K562 (cell line): ENCODE measurements around the gene SPIB. TPM values are rescaled to one million over a fixed set of nuclear protein-coding genes. Genes with fewer than 3 reads are reported as not detected.
A peak's percentile ranks its signal among the peaks of the same experiment; 100 is the strongest.

Experiments used
- BRD4 ChIP-seq: fragments of 200-600 bp; sonication (generic); IDR thresholded peaks from 2 replicates; pipeline ENCODE4 v1.6.1; 2017; ENCODE audit warnings: inconsistent platforms
- CBFA2T3 ChIP-seq: fragments of 450-650 bp; IDR thresholded peaks from 2 replicates; pipeline ENCODE4 v1.6.1; 2017
- CBX3 ChIP-seq, 2 experiments: IDR thresholded peaks; 1 replicate in 1 of 2; 2 replicates in 1 of 2; pipeline ENCODE4 v1.6.1; 2012; ENCODE audit warnings: inconsistent platforms in 2 of 2, low read length in 2 of 2, borderline replicate concordance in 1 of 2, control low read depth in 1 of 2
- CBX8 ChIP-seq: fragments of 200-600 bp; sonication (generic); IDR thresholded peaks from 2 replicates; pipeline ENCODE4 v1.6.1; 2012; ENCODE audit warnings: borderline replicate concordance, mixed run types, low read depth, mild to moderate bottlenecking, moderate library complexity, mixed read lengths, low read length, control low read depth, inconsistent platforms; ENCODE audit not compliant: poor library complexity, severe bottlenecking; ENCODE audit errors: extremely low read depth
- COPS2 ChIP-seq: fragments of 450-650 bp; conservative IDR thresholded peaks from 2 replicates; pipeline ENCODE4 v1.6.1; 2016; ENCODE audit warnings: mild to moderate bottlenecking, moderate library complexity
- E2F3 ChIP-seq: fragments of 250-450 bp; sonication (Bioruptor Pico); IDR thresholded peaks from 2 replicates; pipeline ENCODE4 v1.4.0; 2020; ENCODE audit warnings: mild to moderate bottlenecking
- EGR1 ChIP-seq: fragments of 450-650 bp; conservative IDR thresholded peaks from 2 replicates; pipeline ENCODE4 v1.6.1; 2017; ENCODE audit warnings: mild to moderate bottlenecking
- EHMT2 ChIP-seq: fragments of 450-650 bp; IDR thresholded peaks from 2 replicates; pipeline ENCODE4 v1.6.1; 2018; ENCODE audit warnings: antibody characterized with exemption
- EZH2 ChIP-seq: IDR thresholded peaks from 2 replicates; pipeline ENCODE4 v1.6.1; 2012; ENCODE audit warnings: low read depth, mild to moderate bottlenecking, inconsistent platforms, low read length, borderline replicate concordance
- MAFK ChIP-seq: IDR thresholded peaks from 2 replicates; pipeline ENCODE4 v1.6.1; 2011; ENCODE audit warnings: low read length, improper control_type of control experiment
- MAZ ChIP-seq, 2 experiments: fragments of 450-650 bp in 1 of 2; sonication (generic) in 1 of 2; formaldehyde crosslinking; IDR thresholded peaks in 1 of 2; conservative IDR thresholded peaks in 1 of 2; 2 replicates each; pipeline versions ENCODE4 v1.4.0 to v1.5.0; 2020; ENCODE audit warnings: mild to moderate bottlenecking in 1 of 2, missing genetic modification reagents in 1 of 2
- RHOXF2B ChIP-seq: fragments of 250-450 bp; sonication (Bioruptor Pico); conservative IDR thresholded peaks from 2 replicates; pipeline ENCODE4 v1.5.1; 2021
- RNF2 ChIP-seq: sonication (generic); IDR thresholded peaks from 2 replicates; pipeline ENCODE4 v1.6.1; 2016
- SOX6 ChIP-seq: fragments of 450-650 bp; IDR thresholded peaks from 2 replicates; pipeline ENCODE4 v1.6.1; 2014; ENCODE audit warnings: mild to moderate bottlenecking
- SRF ChIP-seq, 2 experiments: fragments of 250-450, 450-650 bp in 1 of 2; sonication (Bioruptor Pico) in 1 of 2; sonication (generic) in 1 of 2; formaldehyde crosslinking; IDR thresholded peaks; 2 replicates each; pipeline versions ENCODE4 v1.5.0 to v1.5.1; 2020 to 2022; ENCODE audit warnings: mild to moderate bottlenecking in 1 of 2, missing genetic modification reagents in 1 of 2
- SRSF9 ChIP-seq: fragments of 200-400 bp; formaldehyde crosslinking; IDR thresholded peaks from 2 replicates; pipeline ENCODE4 v1.6.1; 2017; ENCODE audit warnings: low read depth, low read length, borderline replicate concordance
- YBX1 ChIP-seq: fragments of 450-650 bp; IDR thresholded peaks from 2 replicates; pipeline ENCODE4 v1.7.1; 2016; ENCODE audit warnings: mild to moderate bottlenecking
- ZBTB7A ChIP-seq: IDR thresholded peaks from 2 replicates; pipeline ENCODE4 v1.6.1; 2011; ENCODE audit warnings: low read depth, mild to moderate bottlenecking, low read length, moderate library complexity, borderline replicate concordance; ENCODE audit not compliant: control insufficient read depth
- ZNF124 ChIP-seq: sonication (generic); formaldehyde crosslinking; IDR thresholded peaks from 2 replicates; pipeline ENCODE4 v1.8.1; 2022; ENCODE audit warnings: missing genetic modification reagents
- ZNF197 ChIP-seq: fragments of 200-800 bp; sonication (Bioruptor generic); IDR thresholded peaks from 2 replicates; pipeline ENCODE4 v1.6.1; 2016; ENCODE audit warnings: low read depth, missing genetic modification characterization, missing compliant biosample characterization
- ZNF507 ChIP-seq: conservative IDR thresholded peaks from 2 replicates; pipeline ENCODE4 v1.6.1; 2017; ENCODE audit warnings: missing genetic modification characterization, missing compliant biosample characterization
- polyA plus RNA-seq, 8 experiments: library from polyadenylated mRNA; depleted of rRNA in 4 of 8; stranded (reverse) in 5 of 8; unstranded in 3 of 8; fragments of >200 nt; fragmentation: Nextera tagmentation in 2 of 8; fragmentation: Illumina TruSeq in 1 of 8; extraction: Ambion mirVana in 2 of 8; extraction: Trizol in 1 of 8; gene quantifications; 2 replicates each; pipeline versions ENCODE4 v1.2.1 to v1.2.3, GENCODE V29; 2011 to 2014; ENCODE audit warnings: inconsistent platforms in 1 of 8, missing spikeins in 1 of 8
- total RNA-seq, 7 experiments: library from RNA; depleted of rRNA in 6 of 7; stranded (reverse); fragments of >200 nt in 6 of 7; fragmentation: Illumina TruSeq in 2 of 7; extraction: Trizol in 2 of 7; gene quantifications; 2 replicates each; pipeline versions ENCODE4 v1.2.1 to v1.2.3, GENCODE V29; 2011 to 2021; ENCODE audit warnings: low replicate concordance in 1 of 7
- TF ChIP-seq, protein P1 (sequence below): sonication (generic); formaldehyde crosslinking; IDR thresholded peaks from 2 replicates; pipeline ENCODE4 v1.8.0; 2022; ENCODE audit warnings: mild to moderate bottlenecking, missing genetic modification reagents, borderline replicate concordance
- TF ChIP-seq, protein P2 (sequence below): sonication (generic); formaldehyde crosslinking; IDR thresholded peaks from 2 replicates; pipeline ENCODE4 v1.8.0; 2022; ENCODE audit warnings: missing genetic modification reagents, mild to moderate bottlenecking, moderate library complexity, borderline replicate concordance
- TF ChIP-seq, protein P3 (sequence below): fragments of 450-650 bp; formaldehyde crosslinking; IDR thresholded peaks from 2 replicates; pipeline ENCODE4 v1.4.0; 2020; ENCODE audit warnings: mild to moderate bottlenecking, moderate library complexity

The SPIB gene
- total and polyA plus RNA-seq, 9 of the 15 experiments (the other 6 are each of a cell fraction or from before 2014, with no cell fraction given): 0.06 to 1.0 (median 0.43) TPM; not detected in 1

DNA sequence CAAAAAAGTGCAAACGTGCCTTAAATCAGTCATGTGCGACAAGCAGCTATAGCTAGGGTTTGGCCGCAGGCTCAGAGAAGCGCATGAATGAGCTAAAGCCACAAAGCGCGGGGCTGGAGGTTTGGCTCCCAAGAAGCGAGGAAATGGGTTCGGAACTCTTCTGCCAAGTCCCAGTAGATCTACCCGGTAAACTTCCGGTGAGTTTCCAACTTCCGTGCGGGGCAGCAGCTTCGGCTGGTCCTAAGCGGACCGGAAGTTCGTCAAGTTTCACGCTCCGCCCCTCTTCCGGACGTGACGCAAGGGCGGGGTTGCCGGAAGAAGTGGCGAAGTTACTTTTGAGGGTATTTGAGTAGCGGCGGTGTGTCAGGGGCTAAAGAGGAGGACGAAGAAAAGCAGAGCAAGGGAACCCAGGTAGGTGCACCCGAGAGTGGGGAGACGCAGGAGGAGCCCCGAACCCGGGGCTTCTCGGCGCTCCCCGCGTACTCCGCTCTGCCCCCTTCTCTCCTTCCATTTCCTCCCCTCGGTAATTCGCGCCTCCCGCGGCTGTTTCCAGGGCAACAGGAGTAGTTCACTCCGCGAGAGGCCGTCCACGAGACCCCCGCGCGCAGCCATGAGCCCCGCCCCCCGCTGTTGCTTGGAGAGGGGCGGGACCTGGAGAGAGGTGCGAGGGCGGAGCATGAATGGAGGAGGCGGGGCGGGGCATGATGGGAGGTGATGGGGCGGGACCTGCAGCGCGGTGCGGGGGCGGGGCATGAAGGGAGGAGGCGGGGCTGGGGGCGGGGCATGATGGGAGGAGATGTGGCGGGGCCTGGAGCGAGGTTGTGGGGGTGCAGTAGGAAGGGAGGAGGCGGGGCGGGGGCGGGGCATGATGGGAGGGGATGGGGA lies 42.3 kb upstream of the SPIB start, which contains the start of gene NR1H2 (continued):
- TF ChIP-seq ZNF507 (tag) (no peak), SRSF9 (no peak), ZNF197 (no peak), YBX1 (no peak), MAFK (peak; percentile 29; the same call in 1 of the 2 replicates), ZNF124 (CRISPR knock-in tag) (no peak), EHMT2 (no peak), CBX8 (no peak), EZH2 (no peak), EGR1 (peak; percentile 52), SOX6 (peak; percentile 50), ZBTB7A (peak; percentile 63), COPS2 (no peak), RHOXF2B (CRISPR knock-in tag) (no peak), E2F3 (CRISPR knock-in tag) (0 out of 2 replicates have a peak, but pooled peaks have one; percentile 50), MAZ (CRISPR knock-in tag; conservative IDR thresholded peaks at IDR 0.05 in 1 of 2, IDR thresholded peaks at IDR 0.05 in 1 of 2) (peak; percentile 78 to 89), RNF2 (0 out of 2 replicates have a peak, but pooled peaks have one; percentile 22), SRF (CRISPR knock-in tag; IDR thresholded peaks at IDR 0.05) (peak in 1 of 2 experiments; percentile 69; a peak in 1 of 4 replicates), BRD4 (peak; percentile 10; the same call in 1 of the 2 replicates), CBFA2T3 (no peak), CBX3 (IDR thresholded peaks at IDR 0.05; ENCODE audit: borderline replicate concordance in 1 of 2, low read length in 2 of 2) (peak in 1 of 2 experiments; percentile 93; a peak in 2 of 3 replicates)
- TF ChIP-seq, protein P1, sequence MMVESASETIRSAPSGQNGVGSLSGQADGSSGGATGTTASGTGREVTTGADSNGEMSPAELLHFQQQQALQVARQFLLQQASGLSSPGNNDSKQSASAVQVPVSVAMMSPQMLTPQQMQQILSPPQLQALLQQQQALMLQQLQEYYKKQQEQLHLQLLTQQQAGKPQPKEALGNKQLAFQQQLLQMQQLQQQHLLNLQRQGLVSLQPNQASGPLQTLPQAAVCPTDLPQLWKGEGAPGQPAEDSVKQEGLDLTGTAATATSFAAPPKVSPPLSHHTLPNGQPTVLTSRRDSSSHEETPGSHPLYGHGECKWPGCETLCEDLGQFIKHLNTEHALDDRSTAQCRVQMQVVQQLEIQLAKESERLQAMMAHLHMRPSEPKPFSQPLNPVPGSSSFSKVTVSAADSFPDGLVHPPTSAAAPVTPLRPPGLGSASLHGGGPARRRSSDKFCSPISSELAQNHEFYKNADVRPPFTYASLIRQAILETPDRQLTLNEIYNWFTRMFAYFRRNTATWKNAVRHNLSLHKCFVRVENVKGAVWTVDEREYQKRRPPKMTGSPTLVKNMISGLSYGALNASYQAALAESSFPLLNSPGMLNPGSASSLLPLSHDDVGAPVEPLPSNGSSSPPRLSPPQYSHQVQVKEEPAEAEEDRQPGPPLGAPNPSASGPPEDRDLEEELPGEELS (CRISPR knock-in tag): 0 out of 2 replicates have a peak, but pooled peaks have one; percentile 43
- TF ChIP-seq, protein P2, sequence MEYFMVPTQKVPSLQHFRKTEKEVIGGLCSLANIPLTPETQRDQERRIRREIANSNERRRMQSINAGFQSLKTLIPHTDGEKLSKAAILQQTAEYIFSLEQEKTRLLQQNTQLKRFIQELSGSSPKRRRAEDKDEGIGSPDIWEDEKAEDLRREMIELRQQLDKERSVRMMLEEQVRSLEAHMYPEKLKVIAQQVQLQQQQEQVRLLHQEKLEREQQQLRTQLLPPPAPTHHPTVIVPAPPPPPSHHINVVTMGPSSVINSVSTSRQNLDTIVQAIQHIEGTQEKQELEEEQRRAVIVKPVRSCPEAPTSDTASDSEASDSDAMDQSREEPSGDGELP (CRISPR knock-in tag): peak; percentile 78
- TF ChIP-seq, protein P3, sequence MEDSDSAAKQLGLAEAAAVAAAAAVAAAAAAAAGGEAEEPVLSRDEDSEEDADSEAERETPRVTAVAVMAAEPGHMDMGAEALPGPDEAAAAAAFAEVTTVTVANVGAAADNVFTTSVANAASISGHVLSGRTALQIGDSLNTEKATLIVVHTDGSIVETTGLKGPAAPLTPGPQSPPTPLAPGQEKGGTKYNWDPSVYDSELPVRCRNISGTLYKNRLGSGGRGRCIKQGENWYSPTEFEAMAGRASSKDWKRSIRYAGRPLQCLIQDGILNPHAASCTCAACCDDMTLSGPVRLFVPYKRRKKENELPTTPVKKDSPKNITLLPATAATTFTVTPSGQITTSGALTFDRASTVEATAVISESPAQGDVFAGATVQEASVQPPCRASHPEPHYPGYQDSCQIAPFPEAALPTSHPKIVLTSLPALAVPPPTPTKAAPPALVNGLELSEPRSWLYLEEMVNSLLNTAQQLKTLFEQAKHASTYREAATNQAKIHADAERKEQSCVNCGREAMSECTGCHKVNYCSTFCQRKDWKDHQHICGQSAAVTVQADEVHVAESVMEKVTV (CRISPR knock-in tag): 0 out of 2 replicates have a peak, but pooled peaks have one; percentile 22
